HG03175 (cell line): ENCODE data around the gene GCSAM.

Experiments used
- ATAC-seq: cut with Tn5 transposase; IDR thresholded peaks from one replicate; pipeline ENCODE4 v1.9.1; 2021; ENCODE audit warnings: mild to moderate bottlenecking, moderate library complexity; ENCODE audit not compliant: unreplicated experiment

GCSAM gene, protein sequence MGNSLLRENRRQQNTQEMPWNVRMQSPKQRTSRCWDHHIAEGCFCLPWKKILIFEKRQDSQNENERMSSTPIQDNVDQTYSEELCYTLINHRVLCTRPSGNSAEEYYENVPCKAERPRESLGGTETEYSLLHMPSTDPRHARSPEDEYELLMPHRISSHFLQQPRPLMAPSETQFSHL

DNA sequence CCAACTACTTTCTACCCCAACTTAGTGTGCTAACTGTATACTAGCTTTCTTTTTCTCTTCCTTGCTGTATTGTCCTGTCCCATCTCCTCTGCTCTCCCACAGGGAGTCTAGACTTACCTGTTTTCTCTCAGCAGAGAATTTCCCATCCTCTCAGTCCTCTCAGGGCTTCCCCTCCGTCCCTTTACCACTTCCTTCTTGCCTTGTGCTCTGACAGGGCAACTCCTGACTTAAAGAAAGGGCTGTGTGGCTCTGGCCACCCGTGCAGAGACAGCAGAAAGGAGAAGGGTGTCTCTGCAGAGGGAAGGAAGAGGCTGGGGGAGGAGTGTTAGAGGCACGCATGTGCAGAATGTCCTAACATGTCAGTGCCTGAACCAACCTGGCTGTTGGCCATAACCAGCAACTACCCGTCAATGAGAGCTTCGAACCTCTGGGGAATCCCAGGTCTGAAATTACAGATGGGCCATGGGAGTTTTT is at the start of gene GCSAM:
Gene GCSAM (minus strand): TSS at position 274 of the 474 bp plus-strand sequence. CDS start 128 bp downstream, at position 146.
- peak; percentile 73 for ATAC-seq

DNA sequence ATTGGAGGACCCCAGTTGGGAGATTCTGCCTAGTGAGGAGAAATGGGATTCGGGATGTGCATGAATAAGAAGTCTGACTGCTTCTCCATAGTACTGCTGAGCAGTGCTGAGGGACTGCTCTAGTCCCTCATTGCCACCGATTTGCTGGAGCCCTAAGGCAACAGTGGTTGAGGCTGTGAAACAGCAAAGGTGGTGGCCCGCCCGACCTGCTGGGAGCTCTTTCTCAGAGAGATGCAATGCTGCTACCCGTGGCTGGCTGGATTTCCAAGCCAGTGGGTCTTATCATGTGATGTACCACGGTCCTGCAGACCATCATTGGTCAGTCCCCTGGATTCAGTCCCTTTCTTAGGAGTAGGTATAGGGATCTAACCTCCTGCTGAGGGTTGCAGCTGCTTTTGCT is 42.6 kb upstream of the GCSAM start:
- ATAC-seq: no peak

DNA sequence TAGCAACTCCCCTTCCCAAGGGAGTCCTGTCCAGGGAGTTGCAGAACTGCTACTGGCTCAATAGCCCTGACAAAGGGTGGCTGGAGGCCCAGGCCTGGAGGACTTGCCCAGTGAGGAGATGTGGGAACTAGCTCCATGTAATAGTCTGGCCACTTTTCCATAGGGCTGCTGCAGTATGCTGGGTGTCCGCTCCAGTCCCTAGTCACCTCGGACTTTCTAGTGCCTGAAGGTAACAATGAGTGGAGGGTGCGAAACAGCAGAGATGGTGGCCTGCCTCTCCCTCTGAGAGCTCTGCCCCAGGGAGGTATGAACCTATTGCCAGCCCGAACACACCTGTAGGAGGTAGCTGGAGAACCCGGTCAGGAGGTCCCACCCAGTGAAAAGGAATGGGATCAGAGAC is 42.0 kb upstream of the GCSAM start:
- ATAC-seq: no peak

DNA sequence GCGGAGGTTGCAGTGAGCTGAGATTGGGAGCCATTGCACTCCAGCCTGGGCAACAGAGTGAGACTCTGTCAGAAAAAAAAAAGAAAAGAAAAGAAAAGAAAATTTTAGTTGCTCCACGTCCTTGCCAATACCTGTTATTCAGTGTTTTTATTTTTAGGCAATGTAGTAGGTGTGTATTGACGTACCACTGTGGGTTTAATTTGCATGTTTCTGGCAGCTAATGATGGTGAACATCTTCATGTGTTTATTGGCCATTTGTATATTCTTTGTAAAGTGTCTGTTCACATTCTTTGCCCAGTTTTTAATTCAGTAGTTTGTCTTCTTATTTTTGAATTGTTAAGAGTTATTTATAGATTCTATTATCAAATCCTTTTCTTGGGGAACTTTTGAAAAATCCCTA is 38.1 kb upstream of the GCSAM start:
- ATAC-seq: no peak

DNA sequence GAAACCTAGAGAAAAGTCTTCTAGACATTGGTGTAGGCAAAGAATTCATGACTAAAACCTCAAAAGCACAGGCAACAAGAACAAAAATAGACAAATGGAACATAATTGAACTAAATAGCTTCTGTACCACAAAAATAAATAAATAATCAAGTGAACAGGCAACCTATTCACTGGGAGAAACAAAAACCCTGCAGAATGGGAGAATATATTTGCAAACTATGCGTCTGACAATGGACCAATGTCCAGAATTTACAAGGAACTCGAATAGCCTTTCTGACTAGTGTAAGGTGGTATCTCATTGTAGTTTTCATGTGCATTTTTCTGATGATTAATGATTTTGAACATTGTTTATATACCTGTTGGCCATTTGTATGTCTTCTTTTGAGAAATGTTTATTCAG is 37.0 kb upstream of the GCSAM start:
- no peak for ATAC-seq

DNA sequence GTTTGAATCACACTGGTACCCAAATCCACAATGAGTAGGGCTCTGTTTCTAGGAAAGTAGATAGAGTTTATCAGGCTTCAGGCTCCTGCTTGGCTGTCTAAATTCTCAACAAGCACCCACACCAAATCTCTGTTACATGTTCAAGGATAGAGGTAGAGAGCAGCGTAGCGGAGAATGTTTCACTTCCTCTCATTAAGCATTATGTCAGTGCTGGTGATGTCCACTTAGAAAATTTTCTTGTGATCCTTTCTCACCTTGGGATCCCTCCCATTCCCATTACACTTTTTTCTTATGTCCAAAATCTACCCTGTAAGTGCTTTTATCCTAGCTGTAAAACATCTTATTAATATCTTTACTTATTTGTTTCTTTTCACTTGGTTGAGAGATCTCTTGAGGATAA is 34.7 kb upstream of the GCSAM start:
- ATAC-seq: no peak

DNA sequence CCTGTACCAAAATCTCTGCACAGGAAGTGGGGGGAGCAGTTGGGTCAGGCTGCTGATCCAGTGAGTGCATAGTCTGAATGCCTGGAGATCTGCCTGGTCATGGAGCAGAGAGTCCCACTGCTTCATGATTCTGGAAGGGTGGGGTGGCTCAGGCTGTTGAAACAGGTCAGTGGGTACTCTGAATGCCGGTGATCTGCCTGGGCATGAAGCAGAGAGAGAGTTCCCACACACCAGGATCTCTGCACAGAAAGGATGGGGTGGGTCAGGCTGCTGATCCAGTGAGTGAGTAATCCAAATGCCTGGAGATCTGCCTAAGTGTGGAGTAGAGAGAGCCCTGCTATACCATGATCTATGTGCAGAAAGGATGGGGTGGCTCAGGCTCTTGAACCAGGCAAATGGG is 16.1 kb upstream of the GCSAM start:
- ATAC-seq: no peak

DNA sequence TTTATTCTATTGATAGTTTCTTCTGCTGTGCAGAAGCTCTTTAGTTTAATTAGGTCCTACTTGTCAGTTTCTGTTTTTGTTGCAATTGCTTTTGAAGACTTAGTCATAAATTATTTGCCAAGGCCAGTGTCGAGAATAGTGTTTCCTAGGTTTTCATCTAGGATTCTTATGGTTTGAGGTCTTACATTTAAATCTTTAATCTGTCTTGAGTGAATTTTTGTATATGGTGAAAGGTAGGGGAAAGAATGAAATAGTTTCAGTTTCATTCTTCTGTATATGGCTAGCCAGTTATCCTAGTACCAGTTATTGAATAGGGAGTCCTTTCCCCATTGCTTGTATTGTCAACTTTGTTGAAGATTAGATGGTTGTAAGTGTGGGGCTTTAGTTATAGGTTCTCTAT is 10.6 kb upstream of the GCSAM start:
- ATAC-seq: no peak

DNA sequence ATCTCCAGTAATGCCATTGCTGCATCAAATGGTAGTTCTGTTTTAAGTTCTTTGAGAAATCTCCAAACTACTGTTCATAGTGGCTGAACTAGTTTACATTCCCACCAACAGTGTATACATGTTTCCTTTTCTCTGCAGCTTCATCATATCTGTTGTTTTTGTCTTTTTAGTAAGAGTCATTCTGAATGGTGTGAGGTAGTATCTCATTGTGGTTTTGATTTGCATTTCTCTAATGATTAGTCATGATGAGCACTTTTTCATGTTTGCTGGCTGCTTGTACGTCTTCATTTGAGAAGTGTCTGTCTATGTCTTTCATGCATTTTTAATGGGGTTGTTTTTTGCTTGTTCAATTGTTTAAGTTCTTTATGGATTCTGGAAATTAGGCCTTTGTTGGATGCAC is 10.2 kb upstream of the GCSAM start:
- ATAC-seq: no peak

DNA sequence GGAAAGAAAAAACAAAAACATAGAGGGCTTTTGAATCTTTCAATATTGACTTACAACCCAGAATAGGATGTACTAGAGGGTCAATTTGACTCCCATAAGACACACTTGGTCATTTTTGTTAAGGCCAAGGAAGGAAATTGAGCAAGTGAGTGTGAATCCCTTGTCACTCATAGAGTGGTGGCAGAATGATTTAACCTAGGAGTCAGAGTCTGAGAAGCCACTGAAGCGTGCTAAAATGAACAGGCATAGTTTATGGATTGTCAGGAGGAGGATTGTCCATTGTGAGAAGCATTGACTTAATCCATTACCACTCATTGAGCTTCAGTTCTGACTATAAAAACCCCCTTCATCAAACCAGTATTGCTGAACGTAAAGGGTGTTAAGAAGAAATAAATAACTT is 8.2 kb upstream of the GCSAM start:
- no peak for ATAC-seq

DNA sequence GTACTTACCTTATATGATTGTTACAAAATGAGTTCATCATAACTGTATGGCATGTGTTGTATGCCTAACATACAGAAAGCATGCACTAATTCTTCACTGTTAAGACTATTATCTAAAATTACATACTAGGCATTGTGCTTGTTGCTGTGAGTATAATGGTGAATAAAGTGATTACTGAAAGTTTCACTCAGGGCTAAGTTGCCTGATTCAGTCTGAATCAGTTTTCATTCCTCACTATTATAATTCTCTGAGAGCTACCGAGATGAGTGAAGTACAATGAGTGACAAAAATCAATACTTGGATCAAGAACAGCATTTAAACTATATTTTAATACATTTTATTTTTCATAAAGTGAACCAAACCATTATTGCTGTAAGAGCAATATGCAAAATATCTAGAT is 7.5 kb upstream of the GCSAM start:
- no peak for ATAC-seq

DNA sequence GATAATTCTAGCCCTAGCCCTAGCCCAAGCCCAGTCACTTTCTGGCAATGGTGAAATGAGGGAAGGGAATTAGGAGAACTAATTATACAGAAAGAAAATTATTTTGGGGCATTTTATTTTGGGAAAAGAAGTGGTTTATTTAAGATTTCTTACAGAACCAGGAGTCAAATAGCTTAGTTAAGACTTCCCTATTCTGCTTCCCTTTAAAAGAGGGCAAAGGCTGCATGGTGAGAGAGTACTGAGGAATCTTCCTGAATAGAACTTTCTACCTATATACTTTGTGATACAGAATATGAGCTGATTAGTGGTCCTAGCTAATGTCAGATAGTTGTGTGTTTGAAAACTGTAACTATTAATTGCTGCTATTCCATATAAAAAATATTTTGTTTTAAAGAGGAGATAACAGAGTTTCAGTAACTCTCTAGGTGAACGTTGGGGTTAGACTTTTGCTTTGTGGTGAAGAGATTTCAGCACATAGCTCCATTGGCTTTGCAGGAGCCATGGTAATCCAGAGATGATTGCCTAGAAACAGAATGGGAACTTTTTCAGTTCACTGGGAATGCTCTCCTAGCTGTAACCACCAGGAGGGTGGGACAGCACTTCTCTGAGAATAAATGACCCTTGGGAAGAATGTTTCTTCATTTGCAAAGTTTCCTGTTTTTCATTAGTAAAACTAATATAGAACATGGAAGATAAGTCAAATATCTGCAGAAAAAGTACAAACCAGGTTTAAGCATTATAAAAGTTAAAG is 5.3 kb upstream of the GCSAM start:
- no peak for ATAC-seq

DNA sequence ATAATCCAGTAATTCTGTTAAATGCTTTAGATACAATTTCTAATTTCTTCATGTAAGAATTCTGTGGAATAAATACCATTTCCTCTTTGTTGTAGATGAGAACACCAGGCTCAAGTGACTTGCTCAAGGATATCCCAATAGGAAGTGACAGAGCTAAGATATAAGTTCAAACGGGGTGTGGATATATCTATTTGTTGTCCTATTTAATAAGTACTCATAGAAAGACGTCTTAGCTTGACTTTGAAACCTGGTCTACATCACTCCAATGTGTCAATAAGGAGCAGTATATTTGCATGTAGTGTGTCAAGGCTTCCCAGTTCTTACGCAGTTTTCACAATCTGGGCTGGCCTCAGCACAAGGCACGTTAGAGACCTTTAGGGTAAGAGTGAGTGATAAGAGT is 4.7 kb upstream of the GCSAM start:
- ATAC-seq: no peak

DNA sequence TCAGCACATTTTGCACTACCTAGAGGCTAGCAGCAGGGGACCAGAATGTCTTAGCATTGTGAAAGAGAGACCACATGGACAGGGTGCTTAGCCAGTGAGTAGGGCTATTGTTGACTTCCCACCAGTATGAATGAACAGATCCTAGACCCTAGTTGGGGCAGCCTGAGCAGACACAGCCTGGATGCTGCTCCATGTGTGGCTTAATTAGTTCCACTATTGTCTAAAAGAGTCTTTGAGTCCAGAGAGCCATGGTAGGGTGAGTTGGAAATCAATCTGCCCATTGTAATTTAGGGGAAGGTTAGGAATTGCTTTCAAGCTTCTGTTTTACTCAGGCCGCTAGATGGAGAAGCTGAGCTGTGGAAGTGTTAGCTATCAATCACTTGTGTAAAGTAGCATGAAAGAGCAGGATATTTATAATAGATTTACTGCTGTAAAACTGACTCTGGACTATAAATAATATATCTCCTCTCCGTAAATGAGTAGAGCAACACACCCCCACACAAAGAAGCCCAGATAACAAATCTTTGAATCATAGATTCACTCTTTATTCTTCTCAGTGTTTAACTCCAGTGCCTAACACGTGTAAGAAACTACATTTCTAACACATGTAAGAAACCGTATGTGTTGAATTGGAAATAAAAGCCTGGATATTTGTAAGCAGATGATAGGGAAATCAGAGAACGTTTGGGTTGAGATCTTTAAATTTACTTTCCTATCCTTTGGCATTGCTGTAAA is 4.1 kb upstream of the GCSAM start:
- no peak for ATAC-seq

DNA sequence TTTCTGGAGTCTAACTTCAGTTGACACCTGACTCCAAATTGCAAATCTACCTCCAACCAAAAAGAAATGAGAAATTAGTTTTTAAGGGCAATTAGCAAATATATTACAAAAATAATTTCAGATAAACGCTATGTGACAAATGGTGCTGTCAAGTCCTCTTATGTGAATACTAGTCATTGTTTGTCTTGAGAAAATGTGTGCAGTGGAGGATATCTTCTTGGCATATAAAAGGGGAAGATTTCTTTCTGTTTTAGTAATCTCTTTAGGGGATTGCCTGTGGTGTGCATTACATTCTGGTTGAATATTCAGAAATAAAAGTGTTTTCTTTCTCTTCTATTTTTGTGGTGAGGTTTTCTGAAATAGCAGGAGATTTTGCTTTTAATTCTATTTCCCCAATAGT is 3.0 kb upstream of the GCSAM start:
- ATAC-seq: no peak

DNA sequence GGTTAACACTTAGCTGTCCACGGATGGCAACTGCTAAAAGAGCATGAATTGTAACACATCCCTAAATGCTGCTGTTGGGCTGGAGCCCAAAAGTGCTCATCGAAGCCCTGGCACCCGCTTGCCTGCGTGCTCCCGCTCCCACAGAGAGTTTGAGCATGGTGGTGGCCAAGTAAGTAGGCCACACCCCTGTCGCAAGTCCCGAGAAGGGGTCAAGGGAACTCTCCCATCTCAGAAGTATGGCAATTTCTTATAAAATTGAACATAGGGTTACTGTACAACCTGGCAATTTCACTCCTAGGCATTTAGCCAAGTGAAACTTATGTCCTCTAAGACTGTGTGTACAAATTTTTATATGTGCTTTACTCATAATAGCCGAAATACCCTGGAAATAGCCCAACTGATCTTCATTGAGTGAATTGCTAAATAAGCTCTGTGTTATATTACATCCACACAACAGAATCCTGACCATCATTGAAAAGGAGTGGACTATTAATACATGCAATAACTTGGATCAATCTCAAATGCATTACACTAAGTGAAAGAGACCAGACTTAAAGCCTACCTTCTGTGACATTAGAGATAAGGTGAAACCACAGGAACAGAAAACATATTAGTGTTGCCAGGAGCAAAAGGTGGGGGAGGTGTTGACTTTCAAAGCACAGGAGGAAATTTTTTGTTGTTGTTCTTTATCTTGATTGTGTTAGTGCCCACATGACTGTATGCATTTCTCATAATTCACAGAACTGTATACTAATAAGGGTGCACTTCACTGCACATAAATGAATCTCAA is 1.5 kb upstream of the GCSAM start:
- ATAC-seq: no peak

DNA sequence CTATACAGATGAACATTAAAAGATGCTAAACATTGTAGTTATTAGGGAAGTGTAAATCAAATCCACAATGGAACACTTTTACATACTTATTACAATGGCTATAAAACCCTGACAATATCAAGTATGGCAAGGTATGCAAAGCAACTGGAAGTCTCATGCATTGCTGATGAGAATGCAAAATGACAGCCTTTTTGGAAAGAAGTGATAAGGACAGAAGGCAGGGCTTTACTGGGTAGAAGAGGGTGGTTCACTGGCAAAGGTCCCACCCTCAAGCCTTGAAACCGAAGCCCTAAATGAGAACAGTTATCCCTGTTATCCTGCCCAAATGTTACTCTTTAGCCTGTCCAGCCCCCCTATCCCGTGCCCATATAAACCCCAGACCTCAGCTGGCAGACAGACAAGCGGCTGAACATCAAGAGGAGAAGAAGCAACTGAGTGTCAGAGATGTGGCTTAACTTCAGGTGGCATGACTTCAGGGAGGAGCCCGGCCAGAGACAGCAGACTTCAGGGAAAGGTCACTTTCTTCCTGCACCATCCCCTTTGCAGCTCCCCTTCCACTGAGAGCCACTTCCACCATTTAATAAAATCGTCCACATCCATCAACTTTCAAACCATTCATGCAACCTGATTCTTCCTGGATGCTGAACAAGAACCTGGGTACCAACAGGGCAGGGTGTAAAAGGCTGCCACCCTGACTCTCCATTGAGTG is 732 bp upstream of the GCSAM start:
- ATAC-seq: no peak

DNA sequence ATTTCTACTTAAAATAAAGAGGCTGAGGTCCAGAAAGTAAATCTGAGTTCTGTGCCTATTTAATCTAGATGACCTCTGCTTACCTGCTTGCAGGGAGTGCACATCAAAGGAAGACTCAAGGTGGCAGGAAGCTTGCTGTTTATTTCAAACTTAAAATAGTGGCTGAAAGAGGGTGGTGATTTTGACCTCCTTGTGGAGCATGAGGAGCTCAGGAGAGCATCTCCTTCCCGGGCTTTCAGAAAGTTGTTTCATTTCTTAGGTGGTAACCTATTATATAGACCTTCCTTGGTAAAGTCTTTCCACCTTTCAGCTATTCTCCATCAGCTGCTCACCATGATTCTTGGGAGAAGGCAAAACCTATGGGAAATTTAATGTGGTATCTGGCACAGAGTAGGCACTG is 494 bp downstream of the GCSAM start:
- no peak for ATAC-seq

DNA sequence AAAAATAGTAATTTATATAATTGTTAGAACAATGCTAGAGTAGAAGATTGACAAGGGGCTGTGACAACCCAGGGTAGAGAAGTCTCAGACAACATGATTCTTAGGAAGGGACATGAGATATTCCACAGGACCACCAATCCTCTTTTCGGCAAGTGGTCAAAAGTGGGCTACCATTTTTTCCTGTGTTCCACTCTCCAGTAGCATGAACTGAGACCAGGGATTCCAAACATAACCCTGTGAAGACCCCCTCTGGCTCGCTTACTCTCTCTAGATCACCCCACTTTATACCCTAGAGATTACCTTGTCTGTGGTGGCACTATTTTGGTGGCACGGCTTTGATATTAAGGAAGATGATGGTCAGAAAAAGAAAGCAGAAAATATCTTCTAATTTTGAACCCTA is 960 bp downstream of the GCSAM start:
- ATAC-seq: no peak

DNA sequence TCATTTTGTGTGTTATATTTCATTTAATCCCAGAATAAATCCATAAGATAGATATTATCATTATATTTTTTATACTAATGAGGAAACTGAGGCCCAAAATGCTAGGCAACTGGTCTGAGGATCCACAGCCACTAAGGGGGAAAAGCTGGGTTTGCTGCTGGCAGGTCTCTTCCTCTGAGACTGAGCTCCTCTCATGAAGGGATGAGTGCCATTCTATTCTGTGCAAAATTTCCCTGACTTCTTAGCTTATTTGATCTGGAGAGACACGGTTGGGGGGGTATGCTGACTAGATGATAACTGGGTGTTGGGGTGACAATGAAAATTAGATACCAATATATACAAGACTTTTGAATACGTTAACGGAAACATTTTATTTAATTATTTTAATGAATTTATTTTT is 1.9 kb downstream of the GCSAM start:
- no peak for ATAC-seq

DNA sequence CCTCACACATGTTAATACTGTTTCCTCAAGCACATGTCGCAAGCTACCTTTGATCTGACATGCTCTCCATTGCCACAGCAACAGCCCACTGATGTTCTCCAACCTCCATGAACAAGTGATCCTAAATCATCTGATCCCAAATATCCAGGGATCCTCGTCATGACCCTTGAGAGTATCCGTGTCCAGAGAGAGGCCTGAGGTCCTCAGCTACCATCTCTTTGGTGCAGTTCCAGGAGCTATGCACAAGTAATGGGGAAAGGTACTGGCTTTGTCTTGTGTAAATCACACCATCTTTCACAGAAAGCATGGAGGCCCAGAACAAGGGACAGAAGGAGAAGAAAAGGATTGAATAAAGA is 2.4 kb downstream of the GCSAM start:
- no peak for ATAC-seq
